Stimulated activated CD8-positive, alpha-beta memory T cell treated with anti-CD3 and anti-CD28 coated beads, Interleukin-12 subunit alpha, Interleukin-12 subunit beta, amount 100 ng/mL, for 24 hours (primary cell): ENCODE data around the gene FBXO41.
"Not testable (repeated sequence)": the region's sequence is repeated elsewhere in the genome, so short reads cannot be mapped to it uniquely, and the experiment has no call there.

Experiments used
- DNase-seq: peaks from one replicate; pipeline ENCODE4 v3.0.0-alpha.2; 2020; ENCODE audit errors: extremely low read depth

The FBXO41 gene

GRCh38 chr2:73262691-73263429 is 21.4 kb downstream of the FBXO41 start:
- not testable (repeated sequence) for DNase-seq

- DNase-seq, result no peak
Measured at GRCh38 chr2:73262108-73262651, 22.1 kb downstream of the FBXO41 start.

GRCh38 chr2:73260338-73260984 is 23.8 kb downstream of the FBXO41 start:
- no peak for DNase-seq

- DNase-seq, result no peak
Measured at GRCh38 chr2:73259704-73260337, 24.5 kb downstream of the FBXO41 start.

GRCh38 chr2:73259276-73259675 is 25.0 kb downstream of the FBXO41 start:
- DNase-seq, result no peak

GRCh38 chr2:73258913-73259215 is 25.4 kb downstream of the FBXO41 start:
- DNase-seq, result no peak

GRCh38 chr2:73258186-73258912 is 25.9 kb downstream of the FBXO41 start:
- DNase-seq, result no peak

- DNase-seq, result no peak
Measured at GRCh38 chr2:73257425-73258125, 26.7 kb downstream of the FBXO41 start.

- DNase-seq, result no peak
Measured at GRCh38 chr2:73257021-73257420, 27.3 kb downstream of the FBXO41 start.

- no peak for DNase-seq
Measured at GRCh38 chr2:73256618-73256922, 27.7 kb downstream of the FBXO41 start.

GRCh38 chr2:73255907-73256617 is 28.2 kb downstream of the FBXO41 start:
- no peak for DNase-seq

- no peak for DNase-seq
Measured at GRCh38 chr2:73255007-73255644, 29.2 kb downstream of the FBXO41 start.

- no peak for DNase-seq
Measured at GRCh38 chr2:73254343-73255006, 29.8 kb downstream of the FBXO41 start.

GRCh38 chr2:73253901-73254300 is 30.4 kb downstream of the FBXO41 start:
- no peak for DNase-seq

GRCh38 chr2:73253400-73253799 is 30.9 kb downstream of the FBXO41 start:
- no peak for DNase-seq

- DNase-seq, result no peak
Measured at GRCh38 chr2:73252238-73253027, 31.8 kb downstream of the FBXO41 start.

GRCh38 chr2:73250872-73251846 is 33.1 kb downstream of the FBXO41 start:
- no peak for DNase-seq

- no peak for DNase-seq
Measured at GRCh38 chr2:73249636-73250035, 34.6 kb downstream of the FBXO41 start.
